Kidney (tissue), 14 donors: Measurements from ENCODE around the gene KRTAP24-1. TPM values are rescaled to one million over a fixed set of nuclear protein-coding genes. Genes with fewer than 3 reads are reported as not detected.

Experiments
- DNase-seq, 5 donors: peaks; one replicate each; pipeline ENCODE4 v3.0.0-alpha.2; 2013 to 2020
- FAIRE-seq: peaks from 2 replicates; lab custom pipeline; 2012; peaks lifted over from hg19 to GRCh38; lab: Jason Lieb, UNC
- H3K27ac ChIP-seq, 2 donors: one replicate each; pipeline ENCODE4 v1.7.0; 2013; ENCODE audit warnings: low read depth in 2 of 2, low read length in 2 of 2, inconsistent platforms in 1 of 2
- H3K27me3 ChIP-seq: one replicate; pipeline ENCODE4 v1.7.1; 2013; ENCODE audit warnings: low read length, inconsistent platforms; ENCODE audit not compliant: control insufficient read depth, insufficient read depth
- H3K36me3 ChIP-seq, 3 donors: one replicate each; pipeline versions ENCODE4 v1.7.0 to v1.7.1; 2013; ENCODE audit warnings: low read length in 3 of 3, control low read depth in 1 of 3, inconsistent platforms in 1 of 3; ENCODE audit not compliant: insufficient read depth in 3 of 3, control insufficient read depth in 2 of 3
- H3K4me1 ChIP-seq, 3 donors: one replicate each; pipeline versions ENCODE4 v1.7.0 to v1.7.1; 2013; ENCODE audit warnings: low read length in 3 of 3, inconsistent platforms in 1 of 3, low read depth in 1 of 3; ENCODE audit not compliant: control insufficient read depth in 2 of 3, insufficient read depth in 2 of 3
- H3K4me3 ChIP-seq, 3 donors: one replicate each; pipeline versions ENCODE4 v1.7.0 to v1.8.1; 2013; ENCODE audit warnings: low read length in 3 of 3, control low read depth in 1 of 3, inconsistent platforms in 1 of 3
- H3K9ac ChIP-seq, 3 donors: one replicate each; pipeline versions ENCODE4 v1.7.0 to v1.7.1; 2013; ENCODE audit warnings: low read length in 3 of 3, control low read depth in 1 of 3, inconsistent platforms in 1 of 3
- H3K9me3 ChIP-seq, 3 donors: one replicate each; pipeline versions ENCODE4 v1.7.0 to v1.7.1; 2013; ENCODE audit warnings: low read length in 3 of 3, control low read depth in 1 of 3, inconsistent platforms in 1 of 3; ENCODE audit not compliant: control insufficient read depth in 2 of 3, insufficient read depth in 1 of 3
- CTCF ChIP-seq: IDR thresholded peaks from 3 replicates; pipeline ENCODE4 v1.5.1; 2012; ENCODE audit warnings: mild to moderate bottlenecking, moderate library complexity, borderline replicate concordance; ENCODE audit not compliant: insufficient read depth; ENCODE audit errors: extremely low read depth
- intact Hi-C: fragments of 100-400 bp; cut with DNase I; formaldehyde crosslinking; loops from one replicate; pipeline ENCODE4 v1.11.1; 2022
- polyA plus RNA-seq: library from polyadenylated mRNA; stranded (reverse); fragments of 350-450 nt; fragmentation: Illumina TruSeq; extraction: RNeasy Lipid Tissue Mini Kit (QIAGEN cat#74804); gene quantifications from one replicate; pipeline ENCODE4 v1.2.3, GENCODE V29; 2014; ENCODE audit warnings: low read depth, low replicate concordance; ENCODE audit not compliant: insufficient read depth
- total RNA-seq: library from RNA; stranded (reverse); fragmentation: NEBNext Ultra II Directional; extraction: Animal tissue kit (Norgen Biotek cat#: 25700); gene quantifications from one replicate; pipeline ENCODE4 v1.2.1, GENCODE V29; 2021
- donor health status: control.
- donor health status: control.
- donor health status: control.
- donor health status: control.
- donor health status: control.
- donor health status: DM: yes; HTN: yes; CAD: no.
- donor health status: Normal renal cell carcinoma (clear cell type).

KRTAP24-1 gene
- total and polyA plus RNA-seq, 2 donors from 2014 or later, result not detected

- no peak for DNase-seq
- no peak for FAIRE-seq
- H3K9me3 ChIP-seq, result no peaks in the 10 kb centered on the region
- H3K9ac ChIP-seq, result no peak overlapping the region
- H3K27me3 ChIP-seq, result no peaks in the 10 kb centered on the region
- TF ChIP-seq CTCF, result no peak
- intact Hi-C loops, result no loop called here
- no peak overlapping the region for H3K4me3 ChIP-seq
- no peak overlapping the region for H3K27ac ChIP-seq
- no peaks in the 10 kb centered on the region for H3K36me3 ChIP-seq
- H3K4me1 ChIP-seq, result no peaks in the 10 kb centered on the region
Measured at GRCh38 chr21:30233228-30234020, 49.3 kb downstream of the KRTAP24-1 start.

GRCh38 chr21:30232011-30232410 lies 50.7 kb downstream of the KRTAP24-1 start:
- no peak for TF ChIP-seq CTCF
- H3K9ac ChIP-seq, result no peak overlapping the region
- H3K4me3 ChIP-seq, result no peak overlapping the region
- H3K4me1 ChIP-seq, result no peaks in the 10 kb centered on the region
- FAIRE-seq, result no peak
- no peaks in the 10 kb centered on the region for H3K9me3 ChIP-seq
- intact Hi-C loops, result no loop called here
- no peaks in the 10 kb centered on the region for H3K27me3 ChIP-seq
- H3K27ac ChIP-seq, result no peak overlapping the region
- DNase-seq, result no peak
- H3K36me3 ChIP-seq, result no peaks in the 10 kb centered on the region

Other genes with a start within 250 kb of the KRTAP24-1 start
- not detected for gene CLDN17, start 116.1 kb downstream of the KRTAP24-1 start, total RNA-seq
- not detected for gene CLDN17, start 116.1 kb downstream of the KRTAP24-1 start, polyA plus RNA-seq
- gene CLDN8, start 66.9 kb downstream of the KRTAP24-1 start, total RNA-seq, result 7.1 TPM
- gene CLDN8, start 66.9 kb downstream of the KRTAP24-1 start, polyA plus RNA-seq, result 86.8 TPM
- gene KRTAP25-1, start 6.6 kb upstream of the KRTAP24-1 start, total RNA-seq, result not detected
- not detected for gene KRTAP25-1, start 6.6 kb upstream of the KRTAP24-1 start, polyA plus RNA-seq
- gene KRTAP26-1, start 37.4 kb upstream of the KRTAP24-1 start, total RNA-seq, result not detected
- gene KRTAP26-1, start 37.4 kb upstream of the KRTAP24-1 start, polyA plus RNA-seq, result not detected
- gene KRTAP27-1, start 54.7 kb upstream of the KRTAP24-1 start, total RNA-seq, result not detected
- gene KRTAP27-1, start 54.7 kb upstream of the KRTAP24-1 start, polyA plus RNA-seq, result not detected
- not detected for gene KRTAP23-1, start 65.7 kb upstream of the KRTAP24-1 start, total RNA-seq
- gene KRTAP23-1, start 65.7 kb upstream of the KRTAP24-1 start, polyA plus RNA-seq, result not detected
- not detected for gene KRTAP13-2, start 89.3 kb upstream of the KRTAP24-1 start, total RNA-seq
- not detected for gene KRTAP13-2, start 89.3 kb upstream of the KRTAP24-1 start, polyA plus RNA-seq
- gene KRTAP13-1, start 113.1 kb upstream of the KRTAP24-1 start, total RNA-seq, result not detected
- gene KRTAP13-1, start 113.1 kb upstream of the KRTAP24-1 start, polyA plus RNA-seq, result not detected
- not detected for gene KRTAP13-3, start 143.0 kb upstream of the KRTAP24-1 start, total RNA-seq
- not detected for gene KRTAP13-3, start 143.0 kb upstream of the KRTAP24-1 start, polyA plus RNA-seq
- gene KRTAP13-4, start 147.3 kb upstream of the KRTAP24-1 start, total RNA-seq, result not detected
- not detected for gene KRTAP13-4, start 147.3 kb upstream of the KRTAP24-1 start, polyA plus RNA-seq
- gene KRTAP15-1, start 157.3 kb upstream of the KRTAP24-1 start, total RNA-seq, result not detected
- not detected for gene KRTAP15-1, start 157.3 kb upstream of the KRTAP24-1 start, polyA plus RNA-seq
- gene KRTAP19-1, start 197.4 kb upstream of the KRTAP24-1 start, total RNA-seq, result not detected
- gene KRTAP19-1, start 197.4 kb upstream of the KRTAP24-1 start, polyA plus RNA-seq, result not detected
- not detected for gene KRTAP19-2, start 204.5 kb upstream of the KRTAP24-1 start, total RNA-seq
- not detected for gene KRTAP19-2, start 204.5 kb upstream of the KRTAP24-1 start, polyA plus RNA-seq
- not detected for gene KRTAP19-3, start 209.1 kb upstream of the KRTAP24-1 start, total RNA-seq
- not detected for gene KRTAP19-3, start 209.1 kb upstream of the KRTAP24-1 start, polyA plus RNA-seq
- gene KRTAP19-4, start 214.2 kb upstream of the KRTAP24-1 start, total RNA-seq, result not detected
- gene KRTAP19-4, start 214.2 kb upstream of the KRTAP24-1 start, polyA plus RNA-seq, result not detected
- not detected for gene KRTAP19-5, start 219.2 kb upstream of the KRTAP24-1 start, total RNA-seq
- not detected for gene KRTAP19-5, start 219.2 kb upstream of the KRTAP24-1 start, polyA plus RNA-seq